ENCODE results near the gene SDHC.
A peak's percentile ranks its signal among the peaks of the same experiment; 100 is the strongest.

SDHC gene

DNA sequence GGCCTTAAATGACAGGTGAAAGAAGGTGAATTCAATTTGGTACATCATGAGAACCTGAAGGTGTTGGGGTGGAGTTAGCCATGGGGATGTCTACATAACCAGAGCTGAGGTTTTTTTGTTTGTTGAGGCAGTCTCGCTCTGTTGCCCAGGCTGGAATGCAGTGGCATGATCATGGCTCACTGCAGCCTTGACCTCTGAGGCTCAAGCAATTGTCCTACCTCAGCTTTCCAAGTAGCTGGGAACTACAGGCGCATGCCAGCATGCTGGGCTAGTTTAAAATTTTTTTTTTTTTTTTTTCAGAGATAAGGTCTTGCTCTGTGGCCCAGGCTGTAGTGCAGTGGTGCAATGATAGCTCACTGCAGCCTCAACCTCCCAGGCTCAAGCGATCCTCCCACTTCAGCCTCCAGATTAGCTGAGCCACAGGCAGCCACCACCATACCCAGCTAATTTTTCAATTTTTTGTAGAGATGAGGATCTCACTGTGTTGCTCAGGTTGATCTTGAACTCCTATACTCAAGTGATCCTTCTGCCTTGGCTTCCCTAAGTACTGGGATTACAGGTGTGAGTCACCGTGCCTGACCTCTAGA is 2.5 kb upstream of the SDHC start:
- DNase-seq (ENCODE audit: low read depth, low spot score): no peak

DNA sequence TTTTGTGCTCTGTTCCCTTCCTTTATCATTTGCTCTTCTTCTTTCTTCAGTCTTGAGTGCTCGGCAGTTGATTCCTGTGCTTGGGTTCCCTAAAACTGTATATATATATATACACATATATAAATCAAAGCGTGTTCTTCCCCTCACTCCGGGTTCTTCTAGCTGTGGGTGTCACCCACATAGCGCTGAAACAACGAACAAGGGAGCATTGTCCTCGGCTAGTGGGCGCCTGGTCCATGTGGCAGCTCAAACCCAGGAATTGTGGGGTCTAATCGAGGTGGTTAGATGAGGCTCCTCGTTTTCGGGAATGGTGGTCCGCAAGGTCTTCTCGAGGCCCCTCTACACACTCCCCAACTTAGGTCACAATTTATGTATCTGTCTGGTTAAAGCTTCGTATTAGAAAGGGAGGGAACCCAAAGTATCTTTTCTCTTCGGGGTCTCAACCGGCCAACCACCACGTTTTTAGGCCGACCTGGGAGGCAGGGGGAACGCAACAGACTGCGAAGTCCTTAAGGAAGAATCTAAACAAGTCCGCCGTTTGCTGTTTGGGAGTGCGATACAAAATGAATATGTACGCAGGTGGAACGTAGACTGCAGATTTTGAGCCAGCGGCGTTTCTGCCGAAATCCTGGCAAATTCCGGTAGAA is 504 bp upstream of the SDHC start:
- no peak for DNase-seq (ENCODE audit: low read depth, low spot score)

DNA sequence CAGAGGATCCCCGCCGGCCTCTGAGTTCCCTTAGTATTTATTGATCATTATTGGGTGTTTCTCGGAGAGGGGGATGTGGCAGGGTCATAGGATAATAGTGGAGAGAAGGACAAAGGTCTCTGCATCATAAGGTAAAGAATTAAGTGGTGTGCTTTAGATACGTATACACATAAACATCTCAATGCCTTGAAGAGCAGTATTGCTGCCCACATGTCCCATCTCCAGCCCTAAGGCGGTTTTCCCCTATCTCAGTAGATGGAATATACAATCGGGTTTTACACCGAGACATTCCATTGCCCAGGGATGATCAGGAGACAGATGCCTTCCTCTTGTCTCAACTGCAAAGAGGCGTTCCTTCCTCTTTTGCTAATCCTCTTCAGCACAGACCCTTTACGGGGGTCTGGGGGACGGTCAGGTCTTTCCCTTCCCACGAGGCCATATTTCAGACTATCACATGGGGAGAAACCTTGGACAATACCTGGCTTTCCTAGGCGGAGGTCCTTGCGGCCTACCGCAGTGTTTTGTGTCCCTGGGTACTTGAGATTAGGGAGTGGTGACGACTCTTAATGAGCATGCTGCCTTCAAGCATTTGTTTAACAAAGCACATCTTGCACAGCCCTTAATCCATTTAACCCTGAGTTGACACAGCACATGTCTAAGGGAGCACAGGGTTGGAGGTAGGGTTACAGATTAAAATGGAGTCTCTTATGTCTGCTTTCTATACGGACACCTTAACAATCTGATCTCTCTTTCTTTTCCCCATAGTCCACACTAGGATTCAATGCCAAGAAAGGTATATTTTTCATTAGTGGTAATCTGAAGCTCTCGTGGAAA is 1.9 kb downstream of the SDHC start:
- peak; percentile 78 for DNase-seq (ENCODE audit: low read depth, low spot score)

GRCh38 chr1:161324020-161324419 is 9.8 kb downstream of the SDHC start:
- DNase-seq (ENCODE audit: low read depth, low spot score): no peak

GRCh38 chr1:161330346-161330745 is 16.2 kb downstream of the SDHC start:
- no peak for DNase-seq (ENCODE audit: low read depth, low spot score)

GRCh38 chr1:161333166-161333565 is 19.0 kb downstream of the SDHC start:
- DNase-seq (ENCODE audit: low read depth, low spot score): no peak

DNA sequence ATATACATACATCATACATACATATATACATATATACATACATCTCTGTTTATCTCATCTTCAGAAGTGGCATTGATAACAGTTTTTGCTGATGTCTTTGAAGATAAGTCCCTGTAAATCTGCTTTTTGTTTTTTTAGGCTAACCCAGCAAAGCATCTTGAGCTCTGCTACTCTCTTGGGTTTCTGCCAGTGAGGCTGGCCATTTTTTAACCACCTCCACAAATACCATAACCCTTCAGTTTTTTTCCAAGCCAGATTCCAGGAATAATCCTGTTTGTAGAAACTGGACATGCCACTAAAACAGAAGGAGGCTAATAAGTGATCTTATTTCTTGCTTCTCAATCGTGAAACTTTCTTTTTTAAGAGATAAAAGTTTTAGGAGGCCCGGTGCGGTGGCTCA is 21.6 kb downstream of the SDHC start:
- no peak for DNase-seq (ENCODE audit: low read depth, low spot score)

GRCh38 chr1:161342177-161342576 is 28.0 kb downstream of the SDHC start:
- DNase-seq (ENCODE audit: low read depth, low spot score): no peak

- DNase-seq (ENCODE audit: low read depth, low spot score): no peak
Observed at GRCh38 chr1:161342821-161343220, 28.6 kb downstream of the SDHC start.

GRCh38 chr1:161350671-161351070 is 36.5 kb downstream of the SDHC start:
- DNase-seq (ENCODE audit: low read depth, low spot score): no peak

DNA sequence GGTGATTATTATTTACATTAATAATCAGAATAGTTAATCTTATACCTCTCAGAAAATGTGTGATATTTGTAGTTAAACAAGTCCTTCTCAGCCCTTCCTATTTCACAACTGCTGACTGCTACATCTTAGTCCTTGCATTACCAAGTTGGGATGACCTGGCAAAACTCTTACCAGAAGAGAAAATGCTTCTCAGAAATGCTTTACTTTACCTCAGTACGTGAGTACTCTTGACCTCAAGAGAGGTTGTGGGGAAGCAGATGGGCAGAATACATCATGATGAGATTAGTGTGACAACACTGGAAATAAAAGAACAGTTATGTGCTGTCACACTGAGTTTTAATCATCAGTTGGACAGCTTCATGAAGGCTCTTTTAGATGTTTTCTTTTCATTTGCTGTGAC is 37.3 kb downstream of the SDHC start:
- no peak for DNase-seq (ENCODE audit: low read depth, low spot score)

DNA sequence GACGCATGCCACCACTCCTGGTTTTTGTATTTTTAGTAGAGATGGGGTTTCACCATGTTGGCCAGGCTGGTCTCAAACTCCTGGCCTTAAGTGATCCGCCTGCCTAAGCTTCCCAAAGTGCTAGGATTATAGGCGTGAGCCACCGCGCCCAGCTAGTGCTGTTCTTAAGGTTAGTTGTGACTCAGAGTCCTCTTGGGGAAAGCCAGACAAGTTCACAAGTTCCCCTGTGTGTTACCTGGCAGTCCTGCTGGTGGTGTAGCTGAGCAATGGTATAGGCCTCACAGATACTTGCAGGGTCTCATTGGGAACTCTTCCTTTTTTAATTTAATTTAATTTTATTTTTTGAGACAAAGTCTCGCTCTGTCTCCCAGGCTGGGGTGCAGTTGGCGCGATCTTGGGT is 42.9 kb downstream of the SDHC start:
- no peak for DNase-seq (ENCODE audit: low read depth, low spot score)

- DNase-seq (ENCODE audit: low read depth, low spot score): no peak
Observed at GRCh38 chr1:161359291-161359690, 45.1 kb downstream of the SDHC start.

DNA sequence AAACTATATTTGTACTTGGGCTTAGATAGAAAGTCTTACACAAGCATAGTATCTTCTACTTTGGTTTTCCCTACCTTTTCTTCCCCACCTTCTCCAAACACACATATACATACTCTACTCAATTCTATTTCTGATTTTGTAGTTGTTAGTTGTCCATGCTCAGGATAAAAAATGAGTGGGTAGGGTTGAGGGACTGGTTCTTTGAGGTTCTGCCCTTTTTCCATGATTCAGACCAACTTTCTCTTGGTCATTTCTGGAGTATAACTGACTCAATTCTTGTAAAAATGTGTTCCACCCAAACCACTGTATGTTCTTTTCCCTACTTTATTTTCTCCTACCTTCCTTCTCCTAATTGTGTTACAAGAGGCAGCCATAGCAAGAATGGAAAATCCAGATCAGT is 50.2 kb downstream of the SDHC start:
- DNase-seq (ENCODE audit: low read depth, low spot score): no peak

DNA sequence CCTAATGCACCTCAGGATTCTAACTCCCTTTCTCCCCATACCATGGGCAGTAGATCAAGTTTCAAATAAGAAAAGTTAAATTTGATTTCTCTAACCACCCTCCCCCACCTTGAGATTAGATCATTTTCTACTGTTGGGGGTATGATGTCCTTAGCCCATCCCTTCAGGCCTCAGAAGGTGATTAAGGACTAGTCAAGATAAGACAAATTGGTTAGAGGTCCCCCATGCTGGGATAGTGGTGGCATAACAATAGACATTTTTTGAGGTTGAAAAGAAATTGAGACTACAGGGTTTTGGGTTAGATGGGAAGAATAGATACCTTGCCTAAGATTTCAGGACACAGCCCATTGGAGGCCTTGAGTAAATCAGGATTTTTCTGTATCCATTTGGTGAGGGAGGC is 51.0 kb downstream of the SDHC start:
- DNase-seq (ENCODE audit: low read depth, low spot score): no peak

GRCh38 chr1:161367684-161368400 is 53.7 kb downstream of the SDHC start, which contains the start of gene CFAP126:
CFAP126 (minus strand) TSS chr1:161367876; CDS start chr1:161367868, 8 bp downstream.
- peak; percentile 39 for DNase-seq (ENCODE audit: low read depth, low spot score)

DNA sequence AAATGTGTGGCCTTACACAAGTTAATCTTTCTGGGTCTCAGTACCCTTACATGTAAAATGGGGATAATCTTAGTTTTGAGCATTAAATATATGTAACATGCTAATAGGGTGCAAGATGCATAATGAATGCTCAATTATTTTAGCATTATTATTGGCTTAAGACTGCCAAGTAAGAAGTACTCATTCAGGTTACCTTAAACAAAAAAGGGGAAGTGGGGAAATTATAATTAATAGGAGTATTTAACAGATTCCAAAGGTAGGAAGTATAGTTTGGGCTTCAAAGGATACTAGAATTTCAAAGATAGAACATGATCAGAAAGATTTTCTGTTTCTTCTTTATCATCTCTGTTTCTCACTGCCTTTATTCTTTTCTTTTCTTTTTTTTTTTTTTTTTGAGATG is 59.3 kb downstream of the SDHC start:
- DNase-seq (ENCODE audit: low read depth, low spot score): no peak

DNA sequence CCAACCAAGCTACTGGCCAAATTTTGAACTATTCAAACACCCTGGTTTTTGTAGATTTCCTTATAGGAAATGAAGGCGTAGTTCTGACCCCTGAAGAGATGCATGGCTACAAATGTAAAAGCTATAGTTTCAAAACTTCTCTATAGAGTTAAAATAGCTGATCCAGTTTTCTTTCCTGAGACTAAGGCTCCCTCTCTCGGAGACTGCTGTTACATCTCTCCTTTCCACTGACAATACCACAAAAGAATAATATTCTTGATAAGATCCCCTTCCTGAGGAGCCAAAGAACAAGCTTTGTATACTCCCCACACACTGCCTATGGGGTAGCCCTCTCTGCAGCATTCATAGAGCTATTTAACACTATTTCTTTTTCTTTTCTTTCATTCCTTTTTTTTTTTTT is 60.2 kb downstream of the SDHC start:
- no peak for DNase-seq (ENCODE audit: low read depth, low spot score)

DNA sequence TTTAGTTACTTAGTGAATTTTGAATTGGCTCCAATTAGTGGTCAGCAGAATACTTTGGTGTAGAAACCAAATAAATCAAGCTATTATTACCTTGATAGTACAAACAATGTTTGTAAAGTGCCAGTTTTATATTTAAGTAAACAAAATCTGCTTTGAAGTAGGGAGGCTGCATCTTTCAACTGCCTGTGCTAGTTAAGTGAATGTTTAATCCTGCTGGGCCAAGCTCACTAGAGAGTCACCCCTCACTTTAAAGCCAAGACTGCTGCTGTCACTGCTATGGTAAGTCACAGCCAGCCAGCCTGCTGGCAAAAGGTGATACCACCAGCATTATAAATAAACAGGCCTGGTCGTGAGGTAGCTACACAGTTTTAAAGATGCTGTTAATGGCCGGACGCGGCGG is 63.8 kb downstream of the SDHC start:
- DNase-seq (ENCODE audit: low read depth, low spot score): no peak

DNA sequence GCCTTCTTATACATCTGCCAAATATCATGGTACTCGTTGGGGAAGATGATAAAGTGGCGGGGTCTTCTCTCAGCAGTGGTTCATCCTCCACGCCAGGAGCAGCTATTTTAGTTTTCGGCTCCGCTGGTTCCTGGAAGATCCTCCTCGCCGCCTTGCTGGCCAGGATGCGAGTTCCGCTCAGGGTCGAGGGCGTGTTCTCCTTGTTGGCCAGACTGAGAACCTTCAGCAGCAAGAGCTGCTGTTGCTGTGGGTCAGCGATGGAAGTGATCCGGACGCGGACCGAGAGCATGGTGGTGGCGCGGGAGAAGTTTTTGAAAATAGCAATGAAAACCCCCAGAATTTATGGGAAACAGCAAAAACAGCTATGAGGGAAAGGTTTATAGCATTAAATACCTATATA is 64.9 kb downstream of the SDHC start:
- peak; percentile 26 for DNase-seq (ENCODE audit: low read depth, low spot score)

GRCh38 chr1:161381707-161382106 is 67.5 kb downstream of the SDHC start:
- DNase-seq (ENCODE audit: low read depth, low spot score): no peak

All from ELF-1 (cell line).